Coronary artery (tissue), 2 donors: ENCODE data around the gene LRRC38.

Experiments
- DNase-seq: peaks from one replicate; pipeline ENCODE4 v3.0.0-alpha.2; 2017; ENCODE audit warnings: low spot score
- H3K27ac ChIP-seq, 2 donors: fragments of 200-600 bp; sonication (generic); one replicate each; pipeline ENCODE4 v1.5.1; 2016 to 2019
- H3K4me3 ChIP-seq: fragments of 200-600 bp; sonication (generic); 2 replicates; pipeline ENCODE4 v1.5.1; 2016; ENCODE audit warnings: mild to moderate bottlenecking, moderate library complexity
- CTCF ChIP-seq: fragments of 200-600 bp; sonication (generic); IDR thresholded peaks from one replicate; pipeline ENCODE4 v1.5.1; 2019; ENCODE audit warnings: antibody characterized with exemption

Gene LRRC38

GRCh38 chr1:13507075-13507474 lies 6.7 kb downstream of the LRRC38 start:
- DNase-seq: no peak
- no peak for TF ChIP-seq CTCF
- H3K4me3 ChIP-seq: no peak overlapping the region

GRCh38 chr1:13505020-13505419 lies 8.8 kb downstream of the LRRC38 start:
- Histone ChIP-seq H3K27ac (no peak overlapping the region), H3K4me3 (no peak overlapping the region)
- no peak for DNase-seq
- TF ChIP-seq CTCF: no peak

More at GRCh38 chr1:13507075-13507474, 6.7 kb downstream of the LRRC38 start:
- no peak overlapping the region for H3K27ac ChIP-seq

- DNase-seq: no peak
- TF ChIP-seq CTCF: no peak
- H3K4me3 ChIP-seq: no peak overlapping the region
- no peak overlapping the region for H3K27ac ChIP-seq
Observed at GRCh38 chr1:13500806-13501205, 13.0 kb downstream of the LRRC38 start.

GRCh38 chr1:13499422-13499821 lies 14.4 kb downstream of the LRRC38 start:
- DNase-seq: no peak

GRCh38 chr1:13498553-13498952 lies 15.2 kb downstream of the LRRC38 start:
- Histone ChIP-seq H3K27ac (no peak overlapping the region), H3K4me3 (no peak overlapping the region)
- DNase-seq: no peak
- no peak for TF ChIP-seq CTCF

More at GRCh38 chr1:13499422-13499821, 14.4 kb downstream of the LRRC38 start:
- no peak for TF ChIP-seq CTCF
- Histone ChIP-seq H3K27ac (no peak overlapping the region), H3K4me3 (no peak overlapping the region)

- Histone ChIP-seq H3K27ac (no peak overlapping the region), H3K4me3 (no peak overlapping the region)
- DNase-seq: no peak
- no peak for TF ChIP-seq CTCF
Observed at GRCh38 chr1:13495186-13495585, 18.6 kb downstream of the LRRC38 start.

- Histone ChIP-seq H3K4me3 (no peak overlapping the region), H3K27ac (no peak overlapping the region)
- TF ChIP-seq CTCF: no peak
- DNase-seq: no peak
Observed at GRCh38 chr1:13494712-13495111, 19.1 kb downstream of the LRRC38 start.
